ENCODE data around the gene WASF3.

DNA sequence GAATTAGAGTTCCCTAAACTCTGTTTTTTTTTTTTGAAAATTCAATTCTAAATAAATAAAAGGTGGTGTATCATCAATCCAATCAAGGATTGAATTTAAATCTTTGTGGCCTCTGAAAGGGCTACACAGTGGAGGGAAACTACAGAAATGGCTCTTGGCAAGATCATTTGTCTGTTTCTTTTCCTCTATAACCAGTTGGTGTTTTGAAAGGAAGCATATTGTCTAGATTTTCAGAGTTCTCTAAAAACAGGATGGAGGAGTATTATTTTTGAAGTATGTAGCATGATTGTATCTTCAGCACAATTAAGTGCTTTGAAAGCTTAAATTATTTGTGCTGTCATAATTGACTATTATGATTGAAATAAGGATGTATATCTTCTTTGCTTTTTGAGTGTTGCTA is 29.8 kb downstream of the WASF3 start:
- TF ChIP-seq CTCF (IDR thresholded peaks at IDR 0.05 in 4 of 5, conservative IDR thresholded peaks at IDR 0.05 in 1 of 5): no peak
- TF ChIP-seq POLR2A (IDR thresholded peaks at IDR 0.05): no peak

All from gastrocnemius medialis (tissue), 4 donors.